ENCODE results near the gene CD160. TPM values are rescaled to one million over a fixed set of nuclear protein-coding genes. Genes with fewer than 3 reads are reported as not detected.
"Not testable (repeated sequence)": the region's sequence is repeated elsewhere in the genome, so short reads cannot be mapped to it uniquely, and the experiment has no call there.

Gene CD160
- total and polyA plus RNA-seq, 2 of the 4 experiments (the other 2 are of a cell fraction): not detected

GRCh38 chr1:145684858-145685257, 34.4 kb upstream of the CD160 start:
- dilution Hi-C loops (cut with HindIII; ENCODE audit: low sequenced_read_pairs, unreplicated experiment); ATAC-seq (ENCODE audit: low read depth); in situ Hi-C loops (cut with MboI; ENCODE audit: low sequenced_read_pairs); H2BK5ac ChIP-seq (ENCODE audit: low read depth, low read length, poor library complexity, severe bottlenecking); H3K23ac ChIP-seq (ENCODE audit: low read depth, low read length); H2AK9ac ChIP-seq (replicated peaks; ENCODE audit: low read depth, low read length, poor library complexity); H3K18ac ChIP-seq (ENCODE audit: low read depth, low read length); H3K14ac ChIP-seq (replicated peaks; ENCODE audit: low read depth, low read length); CTCF ChIA-PET; H3K4me2 ChIP-seq (ENCODE audit: low read depth, low read length); POLR2A ChIA-PET (ENCODE audit: unreplicated experiment); H2BK120ac ChIP-seq (ENCODE audit: low read depth, low read length); H3K9ac ChIP-seq (ENCODE audit: low read depth, low read length); H4K8ac ChIP-seq (ENCODE audit: low read depth in 2 of 2, low read length in 2 of 2); H4K91ac ChIP-seq (ENCODE audit: insufficient read depth, low read depth, low read length); intact Hi-C loops (cut with micrococcal nuclease); H3K79me1 ChIP-seq (ENCODE audit: low read depth in 1 of 2, low read length in 2 of 2); H2AK5ac ChIP-seq (ENCODE audit: low read depth, low read length); H3K9me3 ChIP-seq (ENCODE audit: control insufficient read depth, insufficient read depth, low read length); H4K20me1 ChIP-seq (ENCODE audit: insufficient read depth, low read length); H3K56ac ChIP-seq (ENCODE audit: extremely low read depth, insufficient read depth, low read length); H3K27ac ChIP-seq (ENCODE audit: insufficient read depth, low read length); H2AFZ ChIP-seq (replicated peaks; ENCODE audit: low read length, poor library complexity); DNase-seq; H3K4ac ChIP-seq (ENCODE audit: low read depth, low read length); H3K27me3 ChIP-seq (ENCODE audit: control insufficient read depth, insufficient read depth, low read length); BruUV-seq (replicated peaks); H2BK20ac ChIP-seq (ENCODE audit: low read depth, low read length); H3K9me1 ChIP-seq (ENCODE audit: insufficient read depth, low read length); H2BK15ac ChIP-seq (ENCODE audit: low read depth, low read length); H4K5ac ChIP-seq (ENCODE audit: low read depth, low read length); H3K4me3 ChIP-seq (ENCODE audit: insufficient read depth, low read depth, low read length); H3K36me3 ChIP-seq (ENCODE audit: control insufficient read depth, insufficient read depth, low read length); H3K4me1 ChIP-seq (ENCODE audit: control insufficient read depth, insufficient read depth, low read length): not testable (repeated sequence)
- no CpG with 5 or more reads among the region's 3 CpGs for WGBS, 2 experiments (ENCODE audit: extremely low coverage in 2 of 2, insufficient read length in 1 of 2)

GRCh38 chr1:145686078-145686477, 33.2 kb upstream of the CD160 start:
- H2BK5ac ChIP-seq (ENCODE audit: low read depth, low read length, poor library complexity, severe bottlenecking); H3K14ac ChIP-seq (replicated peaks; ENCODE audit: low read depth, low read length); H2AK9ac ChIP-seq (replicated peaks; ENCODE audit: low read depth, low read length, poor library complexity); H3K9ac ChIP-seq (ENCODE audit: low read depth, low read length); CTCF ChIA-PET; H4K20me1 ChIP-seq (ENCODE audit: insufficient read depth, low read length); ATAC-seq (ENCODE audit: low read depth); H2AK5ac ChIP-seq (ENCODE audit: low read depth, low read length); intact Hi-C loops (cut with micrococcal nuclease); BruUV-seq (replicated peaks); H2BK120ac ChIP-seq (ENCODE audit: low read depth, low read length); H3K79me1 ChIP-seq (ENCODE audit: low read depth in 1 of 2, low read length in 2 of 2); H2BK20ac ChIP-seq (ENCODE audit: low read depth, low read length); H4K5ac ChIP-seq (ENCODE audit: low read depth, low read length); DNase-seq; H3K23ac ChIP-seq (ENCODE audit: low read depth, low read length); in situ Hi-C loops (cut with MboI; ENCODE audit: low sequenced_read_pairs); POLR2A ChIA-PET (ENCODE audit: unreplicated experiment); H3K36me3 ChIP-seq (ENCODE audit: control insufficient read depth, insufficient read depth, low read length); H3K9me1 ChIP-seq (ENCODE audit: insufficient read depth, low read length); H2BK15ac ChIP-seq (ENCODE audit: low read depth, low read length); H3K4ac ChIP-seq (ENCODE audit: low read depth, low read length); dilution Hi-C loops (cut with HindIII; ENCODE audit: low sequenced_read_pairs, unreplicated experiment); H3K4me1 ChIP-seq (ENCODE audit: control insufficient read depth, insufficient read depth, low read length); H3K56ac ChIP-seq (ENCODE audit: extremely low read depth, insufficient read depth, low read length); H3K27me3 ChIP-seq (ENCODE audit: control insufficient read depth, insufficient read depth, low read length); H3K9me3 ChIP-seq (ENCODE audit: control insufficient read depth, insufficient read depth, low read length); H4K91ac ChIP-seq (ENCODE audit: insufficient read depth, low read depth, low read length); H3K4me2 ChIP-seq (ENCODE audit: low read depth, low read length); H3K18ac ChIP-seq (ENCODE audit: low read depth, low read length); H3K27ac ChIP-seq (ENCODE audit: insufficient read depth, low read length); H2AFZ ChIP-seq (replicated peaks; ENCODE audit: low read length, poor library complexity); H3K4me3 ChIP-seq (ENCODE audit: insufficient read depth, low read depth, low read length); H4K8ac ChIP-seq (ENCODE audit: low read depth in 2 of 2, low read length in 2 of 2): not testable (repeated sequence)
- WGBS, 2 experiments (ENCODE audit: extremely low coverage in 2 of 2, insufficient read length in 1 of 2): no CpG with 5 or more reads among the region's 1 CpG
